Neutrophil (primary cell): ENCODE measurements around the gene DNAAF5.

Experiments
- H3K27ac ChIP-seq: fragments of 200-600 bp; sonication (generic); 2 replicates; pipeline ENCODE4 v1.5.1; 2016; ENCODE audit warnings: mild to moderate bottlenecking, moderate library complexity
- H3K27me3 ChIP-seq: fragments of 200-600 bp; sonication (generic); 2 replicates; pipeline ENCODE4 v1.6.0; 2016; ENCODE audit warnings: mild to moderate bottlenecking
- H3K36me3 ChIP-seq: fragments of 200-600 bp; sonication (generic); 2 replicates; pipeline ENCODE4 v1.5.1; 2017
- H3K4me1 ChIP-seq, 2 experiments: fragments of 200-600 bp in 1 of 2; sonication (generic) in 1 of 2; 1 replicate in 1 of 2; 2 replicates in 1 of 2; pipeline versions ENCODE4 v1.5.1 to v1.6.1; 2013 to 2016; ENCODE audit warnings: low read depth in 1 of 2, low read length in 1 of 2, mild to moderate bottlenecking in 1 of 2, moderate library complexity in 1 of 2; ENCODE audit not compliant: control insufficient read depth in 1 of 2, insufficient read depth in 1 of 2
- H3K4me3 ChIP-seq, 2 experiments: fragments of 200-600 bp in 1 of 2; sonication (generic) in 1 of 2; 1 replicate in 1 of 2; 2 replicates in 1 of 2; pipeline ENCODE4 v1.5.1; 2013 to 2016; ENCODE audit warnings: low read depth in 1 of 2, low read length in 1 of 2, mild to moderate bottlenecking in 1 of 2, moderate library complexity in 1 of 2
- H3K9me3 ChIP-seq: fragments of 200-600 bp; sonication (generic); 2 replicates; pipeline ENCODE4 v1.5.1; 2016
- TF ChIP-seq, protein P1 (sequence below): fragments of 200-600 bp; sonication (generic); IDR thresholded peaks from 2 replicates; pipeline ENCODE4 v1.5.1; 2016; ENCODE audit warnings: antibody characterized with exemption

DNAAF5 gene

DNA sequence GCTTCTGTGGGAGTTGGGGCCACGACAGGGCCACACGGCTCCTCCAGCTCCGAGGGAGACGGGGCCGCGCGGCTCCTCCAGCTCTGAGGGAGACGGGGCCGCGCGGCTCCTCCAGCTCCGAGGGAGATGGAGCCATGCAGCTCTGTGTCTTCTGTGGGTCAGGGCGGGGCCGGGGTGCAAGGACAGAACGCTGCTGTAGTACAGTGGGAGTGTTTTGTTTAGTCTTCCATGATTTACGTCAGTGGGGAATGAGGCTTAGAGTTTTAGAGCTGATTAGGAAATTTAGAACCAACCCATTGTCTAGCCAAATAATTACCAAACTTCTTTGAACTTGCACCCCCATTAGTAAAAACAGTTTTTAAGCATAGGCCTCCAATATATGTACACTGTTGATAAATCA lies 33.5 kb downstream of the DNAAF5 start:
- no peak overlapping the region for H3K4me3 ChIP-seq
- no peaks in the 10 kb centered on the region for H3K27me3 ChIP-seq
- peaks cover 38% of the 10 kb centered on the region for H3K36me3 ChIP-seq
- H3K4me1 ChIP-seq = no peaks in the 10 kb centered on the region
- TF ChIP-seq, protein P1, sequence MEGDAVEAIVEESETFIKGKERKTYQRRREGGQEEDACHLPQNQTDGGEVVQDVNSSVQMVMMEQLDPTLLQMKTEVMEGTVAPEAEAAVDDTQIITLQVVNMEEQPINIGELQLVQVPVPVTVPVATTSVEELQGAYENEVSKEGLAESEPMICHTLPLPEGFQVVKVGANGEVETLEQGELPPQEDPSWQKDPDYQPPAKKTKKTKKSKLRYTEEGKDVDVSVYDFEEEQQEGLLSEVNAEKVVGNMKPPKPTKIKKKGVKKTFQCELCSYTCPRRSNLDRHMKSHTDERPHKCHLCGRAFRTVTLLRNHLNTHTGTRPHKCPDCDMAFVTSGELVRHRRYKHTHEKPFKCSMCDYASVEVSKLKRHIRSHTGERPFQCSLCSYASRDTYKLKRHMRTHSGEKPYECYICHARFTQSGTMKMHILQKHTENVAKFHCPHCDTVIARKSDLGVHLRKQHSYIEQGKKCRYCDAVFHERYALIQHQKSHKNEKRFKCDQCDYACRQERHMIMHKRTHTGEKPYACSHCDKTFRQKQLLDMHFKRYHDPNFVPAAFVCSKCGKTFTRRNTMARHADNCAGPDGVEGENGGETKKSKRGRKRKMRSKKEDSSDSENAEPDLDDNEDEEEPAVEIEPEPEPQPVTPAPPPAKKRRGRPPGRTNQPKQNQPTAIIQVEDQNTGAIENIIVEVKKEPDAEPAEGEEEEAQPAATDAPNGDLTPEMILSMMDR = no peak
- no peak overlapping the region for H3K27ac ChIP-seq
- H3K9me3 ChIP-seq = no peaks in the 10 kb centered on the region

DNA sequence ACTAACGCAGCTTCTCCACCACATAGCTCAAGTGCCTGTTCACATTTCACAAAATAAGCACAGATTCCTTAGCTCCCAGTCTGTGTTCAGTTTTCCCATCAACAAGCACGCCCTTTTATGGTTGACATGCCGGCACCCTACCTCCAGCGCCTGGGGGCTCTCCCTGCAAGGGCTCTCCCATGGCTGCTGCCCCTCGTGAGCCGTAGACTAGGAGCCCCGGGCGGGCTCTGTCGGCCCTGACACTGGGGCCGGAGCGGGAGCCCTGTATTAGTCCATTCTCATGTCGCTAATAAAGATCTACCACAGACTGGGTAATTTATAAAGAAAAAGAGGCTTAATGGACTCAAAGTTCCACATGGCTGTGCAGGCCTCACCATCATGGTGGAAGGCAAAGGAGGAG lies 34.6 kb downstream of the DNAAF5 start:
- no peaks in the 10 kb centered on the region for H3K9me3 ChIP-seq
- H3K4me3 ChIP-seq = no peak overlapping the region
- no peaks in the 10 kb centered on the region for H3K4me1 ChIP-seq
- no peak overlapping the region for H3K27ac ChIP-seq
- H3K36me3 ChIP-seq = peaks cover 34% of the 10 kb centered on the region
- no peaks in the 10 kb centered on the region for H3K27me3 ChIP-seq
- TF ChIP-seq, protein P1 = no peak

DNA sequence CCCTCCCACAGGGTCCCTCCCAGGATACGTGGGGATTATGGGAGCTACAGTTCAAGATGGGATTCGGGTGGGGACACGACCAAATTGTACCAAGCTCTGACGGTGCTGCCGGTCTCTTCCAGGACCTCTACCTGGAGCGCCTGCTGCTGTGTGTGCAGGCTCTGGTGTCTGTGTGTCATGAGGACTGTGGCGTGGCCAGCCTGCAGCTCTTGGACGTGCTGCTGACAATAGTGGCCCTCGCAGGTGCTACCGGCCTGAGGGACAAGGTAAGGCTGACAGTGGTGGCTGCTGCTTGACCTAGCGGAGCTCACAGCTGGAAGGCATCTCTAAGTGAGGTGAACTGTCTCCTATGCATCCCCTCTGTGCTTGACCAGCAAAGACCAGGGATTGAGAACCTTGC lies 35.1 kb downstream of the DNAAF5 start:
- Histone ChIP-seq H3K4me3 (no peak overlapping the region), H3K36me3 (peaks cover 31% of the 10 kb centered on the region), H3K27me3 (no peaks in the 10 kb centered on the region), H3K9me3 (no peaks in the 10 kb centered on the region), H3K4me1 (no peaks in the 10 kb centered on the region), H3K27ac (no peak overlapping the region)
- TF ChIP-seq, protein P1 = no peak

DNA sequence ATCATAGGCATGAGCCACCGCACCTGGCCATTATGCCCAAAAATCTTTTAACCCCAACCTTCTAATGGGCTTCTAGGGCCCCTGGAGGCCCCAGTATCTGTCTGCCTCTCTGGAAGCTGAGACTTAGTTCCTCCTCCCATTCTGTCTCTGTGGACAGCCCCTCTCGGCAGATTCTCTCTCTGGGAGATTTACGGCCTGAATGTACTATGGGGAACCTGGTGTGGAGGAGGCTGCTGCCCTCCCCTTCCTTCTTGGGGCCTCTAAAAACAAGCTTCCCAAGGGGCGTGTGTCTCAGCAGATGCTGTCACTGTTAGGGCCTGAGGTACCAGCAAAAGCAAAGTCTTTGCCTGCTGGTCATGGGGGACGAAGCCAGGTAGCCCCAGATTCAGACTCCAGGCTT lies 36.4 kb downstream of the DNAAF5 start:
- Histone ChIP-seq H3K27me3 (no peaks in the 10 kb centered on the region), H3K9me3 (no peaks in the 10 kb centered on the region), H3K36me3 (peaks cover 19% of the 10 kb centered on the region), H3K4me1 (no peaks in the 10 kb centered on the region), H3K27ac (no peak overlapping the region), H3K4me3 (no peak overlapping the region)
- TF ChIP-seq, protein P1 = no peak

DNA sequence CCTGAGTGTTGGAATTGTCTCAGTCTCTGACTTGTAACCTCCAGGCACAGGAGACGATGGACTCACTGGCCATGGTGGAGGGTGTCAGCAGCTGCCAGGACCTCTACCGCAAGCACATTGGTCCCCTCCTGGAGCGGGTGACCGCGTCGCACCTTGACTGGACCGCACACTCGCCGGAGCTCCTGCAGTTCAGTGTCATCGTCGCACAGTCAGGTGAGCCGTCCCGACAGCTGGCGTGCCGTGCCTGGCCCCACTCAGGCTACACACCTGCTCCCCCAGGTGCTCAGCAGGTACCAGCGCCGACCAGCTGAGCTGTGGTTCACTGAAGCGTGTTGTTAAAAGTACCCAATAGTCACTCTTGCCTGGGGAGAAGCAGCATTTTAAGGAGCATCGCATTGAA lies 37.3 kb downstream of the DNAAF5 start:
- H3K4me1 ChIP-seq = no peaks in the 10 kb centered on the region
- H3K36me3 ChIP-seq = peaks cover 19% of the 10 kb centered on the region
- TF ChIP-seq, protein P1 = no peak
- H3K9me3 ChIP-seq = no peaks in the 10 kb centered on the region
- H3K27me3 ChIP-seq = no peaks in the 10 kb centered on the region
- no peak overlapping the region for H3K27ac ChIP-seq
- no peak overlapping the region for H3K4me3 ChIP-seq

DNA sequence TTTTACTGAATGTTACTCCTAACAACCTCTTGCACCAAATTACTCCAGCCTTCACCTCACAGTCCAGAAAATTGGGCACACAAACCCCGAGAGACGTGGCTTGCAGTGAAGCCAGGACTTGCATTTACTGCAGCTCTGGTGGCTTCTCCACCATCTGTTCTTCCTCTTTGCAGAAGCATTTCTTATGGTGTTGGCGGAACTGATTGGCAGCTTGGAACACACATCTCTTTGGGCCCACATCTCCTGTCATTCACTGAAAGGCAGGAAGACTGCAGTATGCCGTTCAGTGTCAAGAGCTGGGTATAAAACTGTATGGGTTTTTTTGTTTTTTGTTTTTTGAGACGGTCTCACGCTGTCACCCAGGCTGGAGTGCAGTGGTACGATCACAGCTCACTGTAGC lies 38.9 kb downstream of the DNAAF5 start:
- Histone ChIP-seq H3K4me3 (no peak overlapping the region), H3K27ac (no peak overlapping the region), H3K9me3 (no peaks in the 10 kb centered on the region), H3K27me3 (no peaks in the 10 kb centered on the region), H3K4me1 (no peaks in the 10 kb centered on the region), H3K36me3 (peaks cover 19% of the 10 kb centered on the region)
- TF ChIP-seq, protein P1 = no peak
